NCI-H1092 (cell line): ENCODE data around the gene PLEKHN1.
"Not testable (repeated sequence)": the region's sequence is repeated elsewhere in the genome, so short reads cannot be mapped to it uniquely, and the experiment has no call there.

Experiments
- DNase-seq: peaks from one replicate; lab custom pipeline; 2025; lab: John Stamatoyannopoulos, UW

Gene PLEKHN1

DNA sequence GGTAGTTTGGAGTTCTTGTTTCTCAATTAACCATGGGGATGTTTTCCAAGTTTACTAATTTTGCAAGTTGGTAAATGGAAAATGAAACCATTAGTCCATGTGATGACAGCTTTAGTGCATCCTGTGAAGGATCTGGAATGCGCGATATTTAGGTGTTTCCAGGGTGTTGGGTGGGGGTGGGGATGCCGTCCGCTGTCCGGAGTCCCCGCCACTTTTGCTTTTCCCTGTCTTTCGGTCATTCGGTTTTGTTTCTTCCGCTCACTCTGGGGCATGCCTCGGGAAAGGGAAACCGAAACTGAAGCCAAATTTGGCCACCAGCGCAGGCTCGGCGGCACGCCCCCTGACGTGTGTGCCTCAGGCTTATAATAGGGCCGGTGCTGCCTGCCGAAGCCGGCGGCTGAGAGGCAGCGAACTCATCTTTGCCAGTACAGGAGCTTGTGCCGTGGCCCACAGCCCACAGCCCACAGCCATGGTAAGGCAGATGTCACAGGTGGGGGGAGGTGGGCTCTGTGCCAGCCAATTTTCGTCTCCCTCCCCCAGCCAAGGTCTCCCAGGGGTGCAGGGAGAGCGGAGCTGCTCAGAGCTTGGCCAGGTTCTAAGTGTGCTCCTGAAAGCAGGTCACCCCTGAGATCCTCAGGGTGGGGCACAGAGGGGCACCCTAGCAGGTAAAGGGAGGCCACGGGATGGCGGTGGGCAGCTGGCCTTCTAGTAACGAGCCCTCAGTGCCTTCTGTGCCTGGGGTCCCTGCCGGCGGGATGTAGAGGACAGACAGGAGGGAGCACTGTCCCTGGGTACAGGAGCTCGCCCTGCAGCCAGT is 47.0 kb downstream of the PLEKHN1 start, which contains the start of gene ISG15:
Gene ISG15 (plus strand): TSS at position 393 of the 817 bp plus-strand sequence. CDS start 77 bp downstream, at position 470.
- DNase-seq = no peak

DNA sequence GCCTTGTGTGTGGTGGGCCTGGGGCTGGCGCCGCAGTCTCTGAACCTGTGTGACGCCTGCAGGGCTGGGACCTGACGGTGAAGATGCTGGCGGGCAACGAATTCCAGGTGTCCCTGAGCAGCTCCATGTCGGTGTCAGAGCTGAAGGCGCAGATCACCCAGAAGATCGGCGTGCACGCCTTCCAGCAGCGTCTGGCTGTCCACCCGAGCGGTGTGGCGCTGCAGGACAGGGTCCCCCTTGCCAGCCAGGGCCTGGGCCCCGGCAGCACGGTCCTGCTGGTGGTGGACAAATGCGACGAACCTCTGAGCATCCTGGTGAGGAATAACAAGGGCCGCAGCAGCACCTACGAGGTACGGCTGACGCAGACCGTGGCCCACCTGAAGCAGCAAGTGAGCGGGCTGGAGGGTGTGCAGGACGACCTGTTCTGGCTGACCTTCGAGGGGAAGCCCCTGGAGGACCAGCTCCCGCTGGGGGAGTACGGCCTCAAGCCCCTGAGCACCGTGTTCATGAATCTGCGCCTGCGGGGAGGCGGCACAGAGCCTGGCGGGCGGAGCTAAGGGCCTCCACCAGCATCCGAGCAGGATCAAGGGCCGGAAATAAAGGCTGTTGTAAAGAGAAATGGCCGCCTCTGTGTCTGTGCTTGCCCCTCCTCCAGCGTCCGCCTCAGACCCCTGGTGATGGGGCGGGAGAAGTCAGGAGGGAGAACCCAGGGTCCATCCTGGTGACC is 47.8 kb downstream of the PLEKHN1 start:
- DNase-seq = no peak

DNA sequence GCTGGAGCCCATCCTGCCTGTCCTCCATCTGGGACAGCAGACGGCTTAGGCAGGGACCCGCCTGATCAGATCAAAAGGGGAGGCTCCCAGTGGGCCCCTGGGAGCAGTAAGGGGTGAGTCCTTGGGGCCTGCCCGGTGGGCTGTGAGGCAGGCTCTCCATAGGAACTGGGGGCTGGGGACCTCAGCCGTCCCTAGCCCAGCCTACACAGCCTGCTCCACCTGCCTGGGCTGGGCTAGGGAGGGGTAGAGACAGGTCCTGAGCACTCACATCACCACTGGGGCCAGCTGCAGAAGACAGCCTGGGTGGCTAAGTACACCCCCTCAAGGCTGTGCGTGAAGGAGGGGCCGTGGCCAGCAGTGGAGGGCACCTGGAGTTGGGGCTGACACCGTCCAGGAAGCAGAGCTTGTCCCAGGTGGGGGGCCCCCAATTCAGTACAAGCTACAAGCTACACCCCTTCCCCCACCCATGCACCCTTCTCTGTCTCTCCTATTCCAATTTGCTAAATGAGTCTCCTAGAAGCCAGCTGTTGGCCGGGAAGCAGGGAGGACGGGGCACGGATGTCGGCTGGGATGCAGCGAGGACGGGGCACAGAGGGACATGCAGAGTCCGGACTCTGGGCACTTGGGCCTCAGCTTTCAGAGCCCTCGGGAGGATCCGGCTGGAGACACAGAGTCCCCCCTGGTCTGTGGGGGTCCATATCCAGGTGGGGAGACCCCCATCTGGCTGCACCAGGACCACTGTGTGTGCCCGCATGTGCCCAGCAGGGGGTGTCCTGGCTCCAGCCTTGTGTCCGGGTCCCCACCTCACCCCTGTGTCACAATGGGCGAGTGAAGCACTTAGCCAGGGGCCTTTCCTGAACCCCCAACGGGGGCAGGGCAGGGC is 48.8 kb downstream of the PLEKHN1 start:
- no peak for DNase-seq

DNA sequence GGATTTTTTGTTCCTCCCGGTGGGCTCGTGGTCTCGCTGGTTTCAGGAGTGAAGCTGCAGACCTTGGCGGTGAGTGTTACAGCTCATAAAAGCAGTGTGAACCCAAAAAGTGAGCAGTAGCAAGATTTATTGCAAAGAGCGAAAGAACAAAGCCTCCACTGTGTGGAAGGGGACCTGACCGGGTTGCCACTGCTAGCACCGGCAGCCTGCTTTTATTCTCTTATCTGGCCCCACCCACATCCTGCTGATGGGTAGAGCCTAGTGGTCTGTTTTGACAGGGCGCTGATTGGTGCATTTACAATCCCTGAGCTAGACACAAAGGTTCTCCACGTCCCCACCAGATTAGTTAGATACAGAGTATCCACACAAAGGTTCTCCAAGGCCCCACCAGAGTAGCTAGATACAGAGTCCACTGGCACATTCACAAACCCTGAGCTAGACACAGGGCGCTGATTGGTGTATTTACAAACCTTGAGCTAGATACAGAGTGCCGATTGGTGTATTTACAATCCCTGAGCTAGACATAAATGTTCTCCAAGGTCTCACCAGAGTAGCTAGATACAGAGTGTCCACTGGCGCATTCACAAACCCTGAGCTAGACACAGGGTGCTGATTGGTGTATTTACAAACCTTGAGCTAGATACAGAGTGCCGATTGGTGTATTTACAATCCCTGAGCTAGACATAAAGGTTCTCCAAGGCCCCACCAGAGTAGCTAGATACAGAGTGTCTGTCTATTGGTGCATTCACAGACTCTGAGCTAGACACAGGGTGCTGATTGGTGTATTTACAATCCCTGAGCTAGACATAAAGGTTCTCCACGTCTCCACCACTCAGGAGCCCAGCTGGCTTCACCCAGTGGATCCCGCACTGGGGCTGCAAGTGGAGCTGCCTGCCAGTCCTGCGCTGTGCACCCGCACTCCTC is 51.4 kb downstream of the PLEKHN1 start:
- DNase-seq = not testable (repeated sequence)

DNA sequence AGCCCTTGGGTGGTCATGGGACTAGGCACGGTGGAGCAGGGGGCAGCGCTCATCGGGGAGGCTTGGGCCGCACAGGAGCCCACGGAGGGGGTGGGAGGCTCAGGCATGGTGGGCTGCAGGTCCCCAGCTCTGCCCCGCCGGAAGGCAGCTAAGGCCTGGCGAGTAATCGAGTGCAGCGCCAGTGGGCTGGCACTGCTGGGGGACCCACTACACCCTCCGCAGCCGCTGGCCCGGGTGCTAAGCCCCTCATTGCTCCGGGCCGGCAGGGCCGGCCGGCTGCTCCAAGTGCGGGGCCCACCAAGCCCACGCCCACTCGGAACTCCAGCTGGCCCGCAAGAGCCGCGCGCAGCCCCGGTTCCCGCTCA is 52.0 kb downstream of the PLEKHN1 start:
- DNase-seq = not testable (repeated sequence)

DNA sequence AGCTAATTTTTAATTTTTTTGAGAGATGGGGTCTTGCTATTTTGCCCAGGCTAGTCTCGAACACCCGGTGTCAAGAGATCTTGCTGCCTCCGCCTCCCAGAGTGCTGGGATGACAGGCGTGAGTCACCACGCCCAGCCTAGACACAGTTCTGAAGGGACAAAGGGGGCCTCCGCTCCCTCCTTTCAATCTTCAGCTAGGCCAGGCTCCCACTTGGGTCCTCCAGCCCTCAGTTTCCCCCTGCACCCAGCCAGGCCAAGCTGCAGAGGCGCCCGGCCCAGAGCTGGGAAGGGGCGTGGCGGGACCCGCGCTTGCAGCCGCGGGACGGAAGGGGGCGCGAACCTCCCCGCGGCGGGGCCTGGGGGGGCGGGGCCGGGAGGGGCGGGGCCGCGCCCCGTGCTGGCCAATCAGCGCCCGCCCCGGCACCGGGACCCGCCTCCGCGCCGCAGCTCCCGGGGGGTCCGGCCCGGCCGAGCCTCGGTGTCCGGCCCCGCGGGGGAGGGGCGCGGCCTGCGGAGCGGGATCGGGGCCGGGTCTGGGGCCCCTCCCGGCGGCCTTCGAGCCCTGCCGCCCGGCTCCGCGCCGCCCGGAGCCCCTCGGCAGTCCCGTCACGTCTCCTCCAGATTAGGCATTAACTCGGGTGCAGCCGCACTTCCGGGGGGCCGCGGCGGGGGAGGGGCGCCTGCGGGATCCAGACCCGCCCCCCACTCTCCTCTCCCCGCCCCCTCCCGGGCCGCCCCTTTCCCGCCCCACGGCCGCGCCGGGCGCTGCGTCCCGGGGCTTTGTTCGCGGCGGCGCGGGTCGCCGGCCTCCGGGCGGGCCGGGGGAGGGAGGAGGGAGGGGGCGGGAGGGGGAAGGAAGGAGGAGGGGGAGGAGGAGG is 53.1 kb downstream of the PLEKHN1 start:
- DNase-seq = no peak

DNA sequence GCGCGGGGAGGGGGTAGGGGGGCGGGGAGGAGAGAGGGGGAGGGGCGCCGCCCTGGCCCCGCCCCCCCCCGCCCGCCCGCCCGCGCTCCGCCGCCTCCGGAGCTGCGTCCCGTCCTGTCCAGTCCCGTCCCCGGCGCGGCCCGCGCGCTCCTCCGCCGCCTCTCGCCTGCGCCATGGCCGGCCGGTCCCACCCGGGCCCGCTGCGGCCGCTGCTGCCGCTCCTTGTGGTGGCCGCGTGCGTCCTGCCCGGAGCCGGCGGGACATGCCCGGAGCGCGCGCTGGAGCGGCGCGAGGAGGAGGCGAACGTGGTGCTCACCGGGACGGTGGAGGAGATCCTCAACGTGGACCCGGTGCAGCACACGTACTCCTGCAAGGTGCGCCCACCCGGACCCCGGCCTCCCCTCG is 53.7 kb downstream of the PLEKHN1 start, which contains the start of gene AGRN:
Gene AGRN (plus strand): TSS at position 121 of the 405 bp plus-strand sequence. CDS start 53 bp downstream, at position 174.
- DNase-seq = no peak

DNA sequence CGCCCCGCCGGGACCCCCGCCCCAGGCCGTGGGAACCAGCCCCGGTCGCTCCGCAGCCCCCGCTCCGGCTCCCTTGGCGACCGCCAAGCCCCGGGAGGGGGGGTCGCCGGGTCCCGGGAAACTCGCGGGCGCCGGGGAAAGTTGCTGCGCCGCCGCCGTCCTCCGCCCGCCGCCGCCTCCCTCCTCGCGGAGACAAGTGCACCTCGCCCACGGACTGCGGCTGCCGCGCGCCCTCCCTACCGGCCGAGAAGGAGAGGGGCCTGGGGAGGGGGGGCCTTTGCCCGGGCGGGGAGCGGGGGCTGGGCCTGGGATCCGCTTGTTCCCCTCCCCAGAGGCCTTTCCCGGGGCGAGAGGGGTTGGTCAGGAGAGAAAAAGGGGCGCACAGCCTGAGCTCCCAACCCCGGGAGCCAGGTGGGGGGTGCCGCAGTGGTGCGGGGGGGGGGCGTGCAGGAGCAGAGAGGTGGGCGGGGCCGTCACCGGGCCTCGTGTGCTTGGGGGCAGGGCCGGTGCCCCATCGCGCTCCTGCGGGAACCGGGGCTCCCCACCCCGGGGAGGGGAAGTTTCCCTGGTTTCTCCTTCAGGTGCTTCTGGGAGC is 54.2 kb downstream of the PLEKHN1 start:
- no peak for DNase-seq

DNA sequence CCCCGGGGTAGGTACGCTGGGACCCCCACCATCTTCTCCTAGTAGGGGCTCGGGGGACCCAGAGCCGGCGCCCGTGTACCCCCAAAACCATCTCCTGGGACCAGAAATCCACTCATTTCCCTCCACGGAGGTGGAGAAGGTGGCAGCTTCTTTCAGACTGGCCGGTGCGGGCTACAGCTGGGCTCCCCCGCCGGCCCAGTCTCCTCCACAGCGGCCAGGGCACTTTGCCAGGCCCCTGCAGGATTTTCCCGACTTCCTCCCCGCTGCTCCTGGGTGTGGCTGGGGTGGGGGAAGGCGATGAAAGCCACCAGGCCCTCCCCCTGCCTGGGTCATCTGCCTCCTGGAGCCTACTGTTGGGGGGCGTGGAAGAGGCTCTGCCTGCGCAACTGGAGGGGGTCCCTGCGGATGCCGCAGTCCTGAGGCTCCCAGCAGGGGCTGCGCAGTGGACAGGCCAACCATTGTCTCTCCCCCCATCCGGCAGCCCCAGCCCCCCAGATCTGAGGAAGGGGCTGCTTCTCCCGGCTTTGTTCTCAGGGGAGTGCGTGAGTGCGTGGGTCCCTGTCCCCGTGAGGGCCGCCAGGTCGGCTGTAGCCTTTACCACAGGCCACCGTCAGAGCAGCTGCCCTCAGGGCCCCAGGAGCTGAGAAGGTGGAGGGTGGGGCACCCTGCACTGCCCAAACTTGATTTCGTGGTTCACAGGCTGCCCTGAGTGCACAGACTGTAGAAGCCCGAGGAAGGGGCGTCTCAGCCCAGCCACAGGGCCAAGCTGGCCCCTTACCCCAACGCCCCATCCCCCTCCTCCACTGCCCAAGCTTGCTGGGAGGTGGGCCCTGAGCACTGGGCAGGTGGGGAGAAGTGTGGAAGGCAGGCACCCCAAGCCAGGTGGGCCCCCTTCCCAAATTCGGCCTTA is 55.0 kb downstream of the PLEKHN1 start:
- DNase-seq = no peak

DNA sequence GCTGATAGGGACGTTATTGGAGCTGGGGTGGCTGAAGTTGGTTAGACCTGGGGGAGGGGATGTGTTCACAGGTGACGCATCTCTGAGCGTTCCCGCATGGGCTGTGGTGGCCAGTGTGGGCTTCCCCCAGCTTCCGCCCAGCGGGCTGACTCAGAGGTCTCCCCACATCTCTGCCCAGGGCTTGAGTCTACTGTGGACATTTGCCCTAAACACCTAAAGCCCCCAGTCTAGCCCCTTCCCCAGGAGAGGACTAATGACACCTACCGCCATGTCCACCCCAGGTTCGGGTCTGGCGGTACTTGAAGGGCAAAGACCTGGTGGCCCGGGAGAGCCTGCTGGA is 55.6 kb downstream of the PLEKHN1 start:
- DNase-seq = no peak

DNA sequence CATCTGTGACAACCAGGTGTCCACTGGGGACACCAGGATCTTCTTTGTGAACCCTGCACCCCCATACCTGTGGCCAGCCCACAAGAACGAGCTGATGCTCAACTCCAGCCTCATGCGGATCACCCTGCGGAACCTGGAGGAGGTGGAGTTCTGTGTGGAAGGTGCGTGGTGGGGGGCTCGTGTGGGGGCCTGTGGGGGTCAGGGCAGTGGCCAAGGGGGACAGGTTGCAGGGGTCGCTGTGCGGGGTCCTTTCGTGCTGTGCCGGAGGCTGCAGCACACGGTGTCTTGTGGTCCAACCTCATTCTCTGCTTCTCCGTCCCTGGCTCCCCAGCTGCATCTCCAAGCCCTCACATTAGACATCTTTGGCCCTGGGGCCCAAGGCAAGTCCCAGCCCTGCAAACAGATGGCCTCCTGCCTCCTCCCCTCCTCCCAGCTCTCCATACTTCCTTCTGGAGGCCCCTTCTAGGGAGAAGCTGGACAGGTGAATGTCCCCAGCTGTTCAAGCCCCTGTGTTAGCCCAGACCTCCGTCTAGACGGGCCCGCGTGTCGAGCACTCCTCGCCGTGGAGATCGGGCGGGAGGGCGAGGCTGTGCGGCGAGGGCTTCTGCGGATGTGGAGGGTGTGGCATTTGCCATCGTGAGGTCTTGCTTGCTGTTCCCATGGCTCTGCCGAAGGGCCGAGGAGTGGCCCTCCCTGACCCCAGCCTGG is 56.2 kb downstream of the PLEKHN1 start:
- no peak for DNase-seq

DNA sequence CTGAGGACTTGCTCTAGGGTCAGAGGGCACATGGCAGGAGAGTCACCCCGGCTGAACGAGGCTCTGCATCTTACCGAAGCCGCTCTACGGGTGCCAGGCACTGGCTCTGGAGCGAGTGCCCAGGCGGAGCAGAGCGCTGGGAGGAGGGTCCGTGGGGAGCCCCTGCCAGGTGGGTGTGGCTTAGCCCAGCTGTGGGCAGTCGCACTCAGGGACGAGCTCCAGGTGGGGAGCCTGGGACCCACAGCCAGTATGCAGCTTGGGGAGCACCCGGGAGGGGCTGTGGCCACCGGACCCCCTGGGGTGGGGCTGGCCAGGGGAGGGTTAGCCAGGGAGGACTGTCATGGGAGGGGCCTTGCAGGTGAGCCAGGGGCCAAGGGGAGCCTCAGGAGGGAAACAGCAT is 57.4 kb downstream of the PLEKHN1 start:
- DNase-seq = no peak

DNA sequence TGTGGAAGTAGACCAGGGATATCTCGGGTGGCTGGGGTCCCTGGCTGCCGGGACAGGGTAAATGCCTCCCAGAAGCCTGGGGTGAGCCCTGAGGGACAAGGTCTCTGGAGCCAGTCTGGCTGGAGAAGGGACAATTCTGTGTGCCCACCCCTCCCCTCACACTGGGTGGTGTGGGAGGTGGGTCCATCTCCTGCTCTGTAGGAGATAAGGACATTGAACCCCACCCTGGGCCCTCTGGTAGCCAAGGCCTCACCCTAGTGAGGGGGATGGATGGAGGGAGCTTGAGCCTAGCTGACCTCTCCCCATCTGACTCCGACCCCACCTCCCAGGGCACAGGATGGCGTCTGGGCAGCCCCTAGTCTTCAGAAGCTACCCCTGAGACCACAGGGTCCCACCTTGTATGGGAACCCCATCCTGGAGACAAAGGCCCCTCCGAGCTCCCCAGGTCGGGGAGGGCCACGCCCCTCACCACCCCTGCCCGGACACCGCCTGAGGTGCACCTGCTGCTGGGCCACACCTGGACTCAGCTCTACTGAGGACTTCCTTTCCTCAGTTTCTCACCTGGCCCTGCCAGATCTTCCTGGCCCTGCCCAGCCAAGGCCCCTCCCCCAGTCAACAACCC is 58.0 kb downstream of the PLEKHN1 start:
- DNase-seq = no peak

DNA sequence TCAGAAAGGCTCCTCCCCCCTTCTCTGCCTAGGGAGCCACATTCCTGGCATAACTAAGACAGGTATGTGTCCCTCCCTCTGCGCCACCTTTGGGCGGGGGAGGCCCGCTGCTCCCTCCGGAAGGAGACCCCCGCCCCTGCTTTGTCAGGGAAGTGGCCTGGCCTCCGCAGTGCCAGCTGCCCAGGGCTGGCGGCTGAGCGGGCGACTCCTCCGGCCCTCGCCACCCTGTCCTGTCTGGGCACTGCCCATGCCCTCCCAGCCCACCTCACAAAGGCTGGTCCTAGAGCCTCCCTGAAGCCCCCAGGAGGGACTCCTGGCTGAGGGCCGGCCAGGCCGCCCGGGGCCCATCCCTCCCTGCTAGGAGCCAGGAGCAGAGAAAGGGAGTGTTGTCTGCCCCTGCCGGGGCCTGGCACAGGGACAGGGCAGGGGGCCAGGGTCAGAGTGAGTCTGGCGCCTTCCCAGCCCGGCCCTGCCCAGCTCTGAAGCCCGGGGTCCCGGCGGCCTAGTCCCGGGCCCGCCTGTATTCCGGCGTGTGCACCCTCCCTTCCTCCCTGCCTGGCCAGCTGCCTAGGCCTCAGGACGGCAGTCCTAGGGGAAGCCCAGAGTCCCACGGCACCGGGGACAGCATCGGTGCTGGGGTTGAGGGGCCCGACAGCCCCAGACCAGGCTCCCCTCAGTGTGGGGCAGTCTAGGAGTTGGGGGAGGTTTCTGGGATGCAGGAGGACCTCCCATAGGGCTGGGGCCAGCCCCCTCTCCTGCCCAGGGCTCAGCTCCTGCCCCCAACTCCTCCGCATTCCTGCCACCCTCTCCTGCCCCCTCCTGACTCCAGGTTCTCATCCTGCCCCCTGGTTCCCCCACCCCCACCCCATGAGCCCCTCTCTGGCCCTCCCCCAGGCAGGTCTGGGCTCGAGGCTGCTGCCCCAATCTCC is 58.8 kb downstream of the PLEKHN1 start:
- DNase-seq = no peak
